ENCODE results near the gene HOXB3. TPM values are rescaled to one million over a fixed set of nuclear protein-coding genes. Genes with fewer than 3 reads are reported as not detected.
A peak's percentile ranks its signal among the peaks of the same experiment; 100 is the strongest.

HOXB3 gene
- total and polyA plus RNA-seq, 5 experiments from 2014 or later = 0.19 to 8.1 (median 7.2) TPM; not detected in 2

DNA sequence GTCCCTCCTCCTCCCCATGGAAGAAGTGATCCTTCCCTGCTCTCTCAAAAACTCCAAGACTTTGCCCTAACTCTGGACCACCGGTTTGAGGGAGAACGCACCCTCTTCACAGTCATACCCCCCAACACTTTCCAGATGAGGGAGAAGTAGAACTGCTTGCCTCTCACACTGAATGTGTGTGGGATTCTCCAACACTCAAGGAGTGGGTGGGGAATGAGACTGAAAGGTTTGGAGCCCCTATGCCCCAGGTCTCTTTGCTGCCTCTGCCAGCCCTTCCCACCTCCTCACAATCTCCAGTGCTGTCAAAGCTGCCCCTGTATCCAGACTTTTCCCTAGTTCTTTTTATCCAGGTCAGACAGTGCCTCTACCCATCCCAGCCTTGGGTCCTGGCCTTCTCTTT lies 23.3 kb downstream of the HOXB3 start:
- DNase-seq = peak in 1 of 10 donors; percentile 18
- Mint-ChIP-seq H3K27me3 (peaks cover 13 to 31% (median 22%) of the 10 kb centered on the region in 5 donors), H3K27ac (no peak overlapping the region), H3K4me1 (peaks cover 3 to 31% (median 10%) of the 10 kb centered on the region in 4 donors), H3K4me3 (no peak overlapping the region), H3K36me3 (peaks cover 0 to 3% (median 0%) of the 10 kb centered on the region in 3 donors), H3K9me3 (no peaks in the 10 kb centered on the region)
- ATAC-seq = no peak
- POLR2A ChIA-PET = interaction anchor here (0.6 to 1.9 kb wide), 3 partner anchors 8 to 18 kb away, joined by 3 to 5 read pairs (median 4); no protein-coding TSS in a partner anchor

DNA sequence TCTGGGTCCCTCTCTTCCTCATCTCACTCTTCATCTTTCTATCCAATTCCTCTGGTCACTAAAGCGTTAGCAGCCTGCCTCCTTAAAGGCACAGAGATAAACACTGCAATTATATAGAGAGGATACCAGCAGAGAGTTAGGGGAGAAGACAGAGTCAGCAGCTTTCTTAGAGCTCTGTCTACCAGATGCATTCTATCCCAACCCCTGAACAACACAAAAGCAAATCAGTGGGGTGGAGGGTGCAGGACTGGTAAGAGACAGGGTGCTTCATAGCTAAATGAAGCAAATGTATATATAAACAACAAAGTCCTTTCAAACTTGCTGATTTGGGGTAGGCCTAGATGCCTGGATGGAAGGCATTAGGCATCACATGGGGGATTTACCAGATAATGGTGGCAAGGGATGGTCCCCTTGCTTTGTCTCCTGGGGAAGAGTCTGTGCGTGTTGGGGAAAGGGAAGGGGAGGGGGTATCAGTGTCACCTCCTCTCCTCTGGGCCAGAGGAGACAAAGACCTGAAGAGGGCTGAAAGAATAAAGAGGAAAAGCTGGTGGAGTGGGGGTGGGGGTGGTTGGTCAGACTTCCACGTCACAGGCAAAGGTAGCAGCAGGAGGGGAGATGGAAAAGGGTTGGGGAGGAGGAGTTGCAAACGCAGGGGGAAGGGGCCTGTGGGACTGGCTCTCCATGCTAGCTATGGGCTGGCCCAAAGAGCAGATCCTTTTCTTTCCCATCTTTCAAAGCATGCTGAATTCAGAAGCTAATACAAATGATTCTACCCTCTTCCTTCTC lies 23.9 kb downstream of the HOXB3 start:
- Mint-ChIP-seq H3K4me1 (peaks cover 3 to 36% (median 11%) of the 10 kb centered on the region in 4 donors), H3K36me3 (peaks cover 0 to 3% (median 0%) of the 10 kb centered on the region in 3 donors), H3K4me3 (no peak overlapping the region), H3K9me3 (no peaks in the 10 kb centered on the region), H3K27ac (no peak overlapping the region), H3K27me3 (peaks cover 13 to 31% (median 22%) of the 10 kb centered on the region in 5 donors)
- POLR2A ChIA-PET = interaction anchor here (0.6 to 1.9 kb wide), 3 partner anchors 9 to 26 kb away, joined by 3 to 5 read pairs (median 4); no protein-coding TSS in a partner anchor
- no peak for ATAC-seq
- peak in 1 of 10 donors; percentile 24 for DNase-seq

GRCh38 chr17:48565022-48565554 lies 25.0 kb downstream of the HOXB3 start:
- H3K27ac Mint-ChIP-seq = no peak overlapping the region
- H3K4me3 Mint-ChIP-seq = peak overlapping the region in 5 of 10 donors; percentile 9 to 62 (median 55)

GRCh38 chr17:48564188-48565021 lies 25.6 kb downstream of the HOXB3 start:
- peaks cover 3 to 36% (median 11%) of the 10 kb centered on the region in 4 donors for H3K4me1 Mint-ChIP-seq
- DNase-seq (peak in 1 of 10 donors; percentile 57), ATAC-seq (peak; percentile 27 to 69)
- POLR2A ChIA-PET = no interaction called here
- H3K9me3 Mint-ChIP-seq = no peaks in the 10 kb centered on the region
- no peak overlapping the region for H3K27ac Mint-ChIP-seq
- peaks cover 9 to 27% (median 24%) of the 10 kb centered on the region in 5 donors for H3K27me3 Mint-ChIP-seq
- H3K36me3 Mint-ChIP-seq = peaks cover 0 to 3% (median 0%) of the 10 kb centered on the region in 3 donors
- H3K4me3 Mint-ChIP-seq = peak overlapping the region in 6 of 10 donors; percentile 9 to 70 (median 58)

More at GRCh38 chr17:48565022-48565554, 25.0 kb downstream of the HOXB3 start:
- Mint-ChIP-seq H3K27me3 (peaks cover 13 to 31% (median 27%) of the 10 kb centered on the region in 5 donors), H3K9me3 (no peaks in the 10 kb centered on the region), H3K36me3 (peaks cover 0 to 3% (median 0%) of the 10 kb centered on the region in 3 donors), H3K4me1 (peaks cover 3 to 36% (median 11%) of the 10 kb centered on the region in 4 donors)
- ATAC-seq (no peak), DNase-seq (peak in 1 of 10 donors; percentile 15)
- POLR2A ChIA-PET = no interaction called here

DNA sequence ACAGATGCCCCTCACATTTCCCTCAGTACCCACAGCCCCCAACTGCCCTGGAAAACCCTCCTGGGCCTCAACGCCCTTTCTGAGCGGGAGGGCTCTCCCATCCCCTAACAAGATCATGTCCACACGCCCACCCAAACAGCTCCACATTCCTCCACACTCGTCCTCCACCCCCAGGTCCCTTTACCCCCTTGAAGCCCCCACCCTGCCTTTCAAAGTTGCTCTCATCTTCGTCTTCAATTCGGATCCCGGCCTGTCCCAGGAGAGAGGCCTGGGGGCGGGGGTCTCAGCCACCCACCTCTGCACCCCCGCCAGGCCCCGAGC lies 26.2 kb downstream of the HOXB3 start:
- no peak for ATAC-seq
- H3K36me3 Mint-ChIP-seq = peaks cover 0 to 3% (median 0%) of the 10 kb centered on the region in 3 donors
- peaks cover 9 to 30% (median 22%) of the 10 kb centered on the region in 5 donors for H3K27me3 Mint-ChIP-seq
- H3K4me1 Mint-ChIP-seq = peaks cover 1 to 31% (median 11%) of the 10 kb centered on the region in 4 donors
- H3K9me3 Mint-ChIP-seq = no peaks in the 10 kb centered on the region
- POLR2A ChIA-PET = interaction anchor here (0.6 kb wide), 1 partner anchor 22 kb away, joined by 3 read pairs; no protein-coding TSS in a partner anchor
- H3K27ac Mint-ChIP-seq = no peak overlapping the region
- peak in 1 of 10 donors; percentile 31 for DNase-seq
- H3K4me3 Mint-ChIP-seq = peak overlapping the region in 6 of 10 donors; percentile 34 to 65 (median 46)

- ATAC-seq (no peak), DNase-seq (peak in 1 of 10 donors; percentile 40)
- Mint-ChIP-seq H3K4me3 (peak overlapping the region in 7 of 10 donors; percentile 34 to 65 (median 39)), H3K9me3 (no peaks in the 10 kb centered on the region), H3K4me1 (peaks cover 1 to 27% (median 8%) of the 10 kb centered on the region in 4 donors), H3K27ac (no peak overlapping the region), H3K27me3 (peaks cover 12 to 34% (median 24%) of the 10 kb centered on the region in 5 donors), H3K36me3 (peaks cover 0 to 2% (median 0%) of the 10 kb centered on the region in 3 donors)
- POLR2A ChIA-PET = interaction anchor here (0.6 kb wide), 1 partner anchor 22 kb away, joined by 3 read pairs; no protein-coding TSS in a partner anchor
Observed at GRCh38 chr17:48563385-48563838, 26.6 kb downstream of the HOXB3 start.

- DNase-seq (peak in 1 of 10 donors; percentile 27), ATAC-seq (no peak)
- no peak overlapping the region for H3K4me3 Mint-ChIP-seq
- no peak overlapping the region for H3K27ac Mint-ChIP-seq
- no peaks in the 10 kb centered on the region for H3K36me3 Mint-ChIP-seq
- no peaks in the 10 kb centered on the region for H3K9me3 Mint-ChIP-seq
- peaks cover 0 to 24% (median 6%) of the 10 kb centered on the region in 4 donors for H3K4me1 Mint-ChIP-seq
- POLR2A ChIA-PET = interaction anchor here (0.6 to 1.3 kb wide), 3 partner anchors 19 to 164 kb away, joined by 3 read pairs; no protein-coding TSS in a partner anchor
- peaks cover 14 to 39% (median 22%) of the 10 kb centered on the region in 5 donors for H3K27me3 Mint-ChIP-seq
Observed at GRCh38 chr17:48562934-48563333, 27.1 kb downstream of the HOXB3 start.

- no peaks in the 10 kb centered on the region for H3K9me3 Mint-ChIP-seq
- H3K36me3 Mint-ChIP-seq = no peaks in the 10 kb centered on the region
- H3K4me1 Mint-ChIP-seq = peaks cover 0 to 24% (median 6%) of the 10 kb centered on the region in 4 donors
- H3K27ac Mint-ChIP-seq = peak overlapping the region in 3 of 10 donors; percentile 2 to 49 (median 31)
- peaks cover 15 to 42% (median 23%) of the 10 kb centered on the region in 5 donors for H3K27me3 Mint-ChIP-seq
- no peak overlapping the region for H3K4me3 Mint-ChIP-seq
- ATAC-seq = peak; percentile 65 to 72
- POLR2A ChIA-PET = interaction anchor here (0.6 to 1.5 kb wide), 3 partner anchors 14 to 163 kb away, joined by 3 to 5 read pairs (median 3); no protein-coding TSS in a partner anchor
- peak in 1 of 10 donors; percentile 42 for DNase-seq
Observed at GRCh38 chr17:48561884-48562810, 27.9 kb downstream of the HOXB3 start.

DNA sequence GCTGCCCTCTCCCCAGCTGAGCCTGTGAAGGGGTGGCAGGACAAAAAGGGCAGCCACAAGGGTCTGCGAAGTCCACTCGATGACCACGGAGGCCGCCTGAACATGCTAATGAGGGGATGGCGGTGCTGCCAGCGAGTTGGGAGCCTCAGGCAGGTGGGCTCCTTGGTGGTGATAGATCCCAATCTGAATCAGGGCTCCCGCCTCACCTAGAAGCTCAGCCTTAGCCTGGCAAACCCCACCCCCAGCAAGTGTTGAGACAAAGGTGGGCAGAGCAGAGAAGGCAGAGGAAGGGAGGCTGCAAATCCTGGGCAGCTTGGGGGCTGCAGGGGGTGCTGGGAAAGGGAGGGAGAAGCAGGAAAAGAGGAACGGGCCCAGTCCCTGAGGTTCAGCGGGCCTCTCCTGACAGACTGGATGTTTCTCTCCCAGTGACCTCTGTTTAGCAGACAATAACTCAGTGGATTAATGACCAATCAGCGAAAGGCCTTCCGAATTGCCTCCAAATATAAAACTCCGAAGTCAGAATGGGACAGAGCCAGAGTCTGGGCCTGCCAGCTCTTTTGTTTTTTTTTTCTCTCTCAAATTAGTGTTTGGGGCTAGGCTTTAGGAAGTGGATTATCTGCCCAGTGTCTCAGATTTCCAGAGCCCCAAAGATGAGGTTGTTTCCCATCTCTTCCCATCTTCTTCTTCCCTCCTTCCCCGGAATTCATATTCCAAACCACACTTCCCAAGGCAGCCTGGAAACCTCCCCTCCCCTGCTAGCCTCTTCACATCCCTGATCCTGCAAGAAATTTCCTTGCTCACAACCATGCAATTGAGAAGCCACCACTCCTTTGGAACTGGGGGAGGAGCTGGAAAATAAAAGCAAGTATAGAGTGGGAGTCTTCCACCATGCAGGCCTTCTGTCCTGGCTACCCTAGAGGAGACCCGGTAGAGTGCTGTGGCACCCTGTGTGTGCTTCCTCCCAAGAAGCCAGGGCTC lies 29.9 kb downstream of the HOXB3 start:
- POLR2A ChIA-PET = interaction anchor here (0.6 to 1.2 kb wide), 3 partner anchors 12 to 1127 kb away, joined by 3 to 5 read pairs (median 3); no protein-coding TSS in a partner anchor

More for the DNA sequence above, 29.9 kb downstream of the HOXB3 start:
- H3K4me1 Mint-ChIP-seq = peaks cover 4 to 32% (median 15%) of the 10 kb centered on the region in 4 donors
- DNase-seq = peak in 1 of 10 donors; percentile 59
- H3K9me3 Mint-ChIP-seq = no peaks in the 10 kb centered on the region
- no peak for ATAC-seq
- peaks cover 22 to 55% (median 32%) of the 10 kb centered on the region in 5 donors for H3K27me3 Mint-ChIP-seq
- H3K27ac Mint-ChIP-seq = no peak overlapping the region
- H3K4me3 Mint-ChIP-seq = no peak overlapping the region
- H3K36me3 Mint-ChIP-seq = no peaks in the 10 kb centered on the region
